Measurements from ENCODE around the gene UBL4B. TPM values are rescaled to one million over a fixed set of nuclear protein-coding genes. Genes with fewer than 3 reads are reported as not detected.

UBL4B gene, protein sequence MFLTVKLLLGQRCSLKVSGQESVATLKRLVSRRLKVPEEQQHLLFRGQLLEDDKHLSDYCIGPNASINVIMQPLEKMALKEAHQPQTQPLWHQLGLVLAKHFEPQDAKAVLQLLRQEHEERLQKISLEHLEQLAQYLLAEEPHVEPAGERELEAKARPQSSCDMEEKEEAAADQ
- total RNA-seq: not detected
- long read RNA-seq: 0 reads

DNA sequence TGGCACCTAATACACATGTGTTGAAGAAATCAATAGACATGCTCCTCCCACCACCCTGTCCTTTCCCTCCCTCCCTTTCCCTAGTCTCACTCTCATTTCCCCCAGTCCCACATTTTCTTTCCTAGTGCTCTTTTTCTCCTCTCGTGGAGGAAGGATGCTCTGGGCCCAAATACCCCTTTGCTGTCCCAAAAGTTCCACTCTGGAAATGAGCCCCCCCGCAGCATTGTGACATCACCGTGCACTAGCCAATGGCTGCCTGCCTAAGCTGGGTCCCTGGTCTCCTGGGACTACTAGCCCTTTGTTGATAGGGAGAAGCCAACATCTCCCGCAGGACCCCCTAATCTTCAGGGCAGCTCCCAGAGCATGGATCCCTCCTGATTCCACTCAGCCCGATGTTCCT, at the start of gene UBL4B:
Gene UBL4B (plus strand): TSS at position 301 of the 400 bp plus-strand sequence. CDS start 92 bp downstream, at position 393.
- no peaks in the 10 kb centered on the region for H3K27me3 ChIP-seq

DNA sequence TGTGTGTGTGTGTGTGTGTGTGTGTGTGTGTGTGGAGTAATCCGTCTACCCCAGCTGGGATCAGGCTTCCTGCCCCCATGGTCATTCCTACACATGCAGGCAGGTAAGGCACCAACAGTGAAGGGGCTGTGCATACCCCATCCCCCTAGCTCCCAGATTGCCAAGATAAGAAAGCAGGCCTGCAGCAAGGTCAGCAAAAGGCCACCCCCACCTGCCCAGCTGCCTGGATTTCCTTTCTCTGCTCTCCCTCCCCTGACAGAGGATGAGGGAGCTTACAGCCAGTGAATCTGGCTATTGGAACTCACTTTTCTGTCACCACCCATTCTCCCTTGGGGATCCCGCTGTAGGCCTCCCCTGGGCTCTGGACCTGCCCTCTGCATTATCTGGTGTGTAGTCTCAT, 49.6 kb upstream of the UBL4B start:
- WGBS (ENCODE audit: insufficient coverage, low coverage, low lambda C conversion rate, missing lambda C conversion rate): 80% methylated on average over 2 of the region's 2 CpGs
- intact Hi-C loops (cut with DNase I): no loop called here

More for the DNA sequence above, at the start of gene UBL4B:
- no peaks in the 10 kb centered on the region for H3K9me3 ChIP-seq
- intact Hi-C loops (cut with DNase I): no loop called here
- H3K4me1 ChIP-seq: no peaks in the 10 kb centered on the region
- H3K4me3 ChIP-seq: no peak within 1 kb of the TSS
- ATAC-seq (no peak), DNase-seq (no peak)
- WGBS (ENCODE audit: insufficient coverage, low coverage, low lambda C conversion rate, missing lambda C conversion rate): 81% methylated on average over 3 of the region's 5 CpGs
- H3K36me3 ChIP-seq: no peaks in the 10 kb centered on the region
- H3K27ac ChIP-seq: no peak within 1 kb of the TSS
- TF ChIP-seq POLR2A (IDR thresholded peaks at IDR 0.05): no peak
- TF ChIP-seq, protein P1, sequence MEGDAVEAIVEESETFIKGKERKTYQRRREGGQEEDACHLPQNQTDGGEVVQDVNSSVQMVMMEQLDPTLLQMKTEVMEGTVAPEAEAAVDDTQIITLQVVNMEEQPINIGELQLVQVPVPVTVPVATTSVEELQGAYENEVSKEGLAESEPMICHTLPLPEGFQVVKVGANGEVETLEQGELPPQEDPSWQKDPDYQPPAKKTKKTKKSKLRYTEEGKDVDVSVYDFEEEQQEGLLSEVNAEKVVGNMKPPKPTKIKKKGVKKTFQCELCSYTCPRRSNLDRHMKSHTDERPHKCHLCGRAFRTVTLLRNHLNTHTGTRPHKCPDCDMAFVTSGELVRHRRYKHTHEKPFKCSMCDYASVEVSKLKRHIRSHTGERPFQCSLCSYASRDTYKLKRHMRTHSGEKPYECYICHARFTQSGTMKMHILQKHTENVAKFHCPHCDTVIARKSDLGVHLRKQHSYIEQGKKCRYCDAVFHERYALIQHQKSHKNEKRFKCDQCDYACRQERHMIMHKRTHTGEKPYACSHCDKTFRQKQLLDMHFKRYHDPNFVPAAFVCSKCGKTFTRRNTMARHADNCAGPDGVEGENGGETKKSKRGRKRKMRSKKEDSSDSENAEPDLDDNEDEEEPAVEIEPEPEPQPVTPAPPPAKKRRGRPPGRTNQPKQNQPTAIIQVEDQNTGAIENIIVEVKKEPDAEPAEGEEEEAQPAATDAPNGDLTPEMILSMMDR (IDR thresholded peaks at IDR 0.05): no peak

DNA sequence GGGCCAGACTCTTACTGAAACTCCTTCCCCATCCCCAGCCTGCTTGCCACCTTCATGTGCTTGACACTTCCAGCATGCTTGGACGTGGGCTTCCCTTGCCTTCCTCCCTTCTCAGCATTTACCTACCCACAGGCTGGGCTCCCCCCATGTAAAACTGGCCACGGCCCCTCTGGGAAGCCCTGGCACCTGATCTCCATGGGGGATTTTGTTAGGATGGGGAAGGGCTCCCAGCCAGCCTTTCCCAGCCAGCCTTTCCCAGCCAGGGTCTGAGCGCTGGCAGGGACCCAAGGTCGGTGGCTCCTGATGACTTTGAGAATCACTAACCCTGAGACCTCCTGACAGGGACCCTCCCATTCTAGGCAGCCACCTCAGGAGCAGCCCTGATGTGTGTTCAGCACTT, 48.5 kb upstream of the UBL4B start:
- H3K4me3 ChIP-seq: no peak overlapping the region
- H3K27me3 ChIP-seq: peaks cover 12 to 17% of the 10 kb centered on the region in 2 donors
- no peak overlapping the region for H3K27ac ChIP-seq
- H3K9me3 ChIP-seq: no peaks in the 10 kb centered on the region
- DNase-seq (no peak), ATAC-seq (no peak)
- no peaks in the 10 kb centered on the region for H3K36me3 ChIP-seq
- H3K4me1 ChIP-seq: no peaks in the 10 kb centered on the region
- TF ChIP-seq, protein P1 (IDR thresholded peaks at IDR 0.05): no peak
- TF ChIP-seq POLR2A (IDR thresholded peaks at IDR 0.05): no peak
- WGBS (ENCODE audit: insufficient coverage, low coverage, low lambda C conversion rate, missing lambda C conversion rate): 33% methylated on average over 1 of the region's 4 CpGs
- intact Hi-C loops (cut with DNase I): no loop called here

More for the DNA sequence above, 49.6 kb upstream of the UBL4B start:
- ATAC-seq (no peak), DNase-seq (no peak)
- Histone ChIP-seq H3K9me3 (no peaks in the 10 kb centered on the region), H3K27me3 (peaks cover 2 to 6% of the 10 kb centered on the region in 2 donors), H3K4me3 (no peak overlapping the region), H3K27ac (no peak overlapping the region), H3K36me3 (peaks cover 0 to under 1% (median 0%) of the 10 kb centered on the region in 4 donors), H3K4me1 (no peaks in the 10 kb centered on the region)
- TF ChIP-seq, protein P1 (IDR thresholded peaks at IDR 0.05): no peak
- no peak for TF ChIP-seq POLR2A (IDR thresholded peaks at IDR 0.05)

DNA sequence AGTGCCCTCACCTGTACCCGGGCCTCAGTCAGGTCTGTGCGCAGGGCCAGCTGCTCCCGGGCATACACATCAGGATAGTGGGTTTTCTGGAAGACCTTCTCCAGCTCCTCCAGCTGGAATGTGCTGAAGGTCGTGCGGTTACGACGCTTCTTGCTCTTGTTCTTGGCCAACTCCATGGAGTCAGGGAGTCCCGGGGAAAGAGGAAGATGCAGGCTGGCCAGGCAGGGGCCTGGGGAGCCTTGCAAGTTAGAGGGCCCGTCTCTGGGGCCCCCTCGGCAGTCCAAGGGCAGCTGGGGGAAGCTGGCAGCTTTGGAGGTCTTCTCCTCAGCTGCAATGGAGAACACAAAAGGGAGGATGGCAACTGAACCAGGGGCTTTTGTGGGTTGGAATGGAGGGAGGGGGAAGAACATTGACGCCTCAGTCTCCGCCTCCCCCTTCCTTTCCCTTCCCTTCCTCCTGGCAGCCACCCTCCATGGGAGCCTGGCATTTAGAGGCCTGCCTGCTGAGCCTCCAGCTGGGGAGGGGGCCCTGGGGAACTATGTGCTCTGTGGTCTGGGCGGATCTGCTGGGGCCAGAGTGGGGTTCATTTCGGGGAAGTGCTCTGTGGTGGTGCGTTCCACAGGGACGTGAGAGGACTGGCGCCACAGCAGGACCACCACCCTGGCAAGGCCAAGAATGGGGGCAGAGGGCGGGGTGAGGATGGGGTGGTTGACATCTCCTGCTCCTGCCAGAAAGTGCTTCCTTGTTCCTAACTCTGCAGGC, 47.5 kb upstream of the UBL4B start:
- Histone ChIP-seq H3K27ac (no peak overlapping the region), H3K4me1 (peaks cover 0 to under 1% (median 0%) of the 10 kb centered on the region in 4 donors), H3K36me3 (no peaks in the 10 kb centered on the region), H3K27me3 (peaks cover 22 to 27% of the 10 kb centered on the region in 2 donors), H3K9me3 (no peaks in the 10 kb centered on the region), H3K4me3 (no peak overlapping the region)
- ATAC-seq: no peak
- intact Hi-C loops (cut with DNase I): no loop called here
- TF ChIP-seq, protein P1 (IDR thresholded peaks at IDR 0.05): no peak
- TF ChIP-seq POLR2A (IDR thresholded peaks at IDR 0.05): no peak
- no peak for DNase-seq
- WGBS (ENCODE audit: insufficient coverage, low coverage, low lambda C conversion rate, missing lambda C conversion rate): 89% methylated on average over 9 of the region's 18 CpGs

Data from right lobe of liver (tissue), 6 donors.